H1 (cell line): ENCODE measurements around the gene DCLRE1B. TPM values are rescaled to one million over a fixed set of nuclear protein-coding genes. Genes with fewer than 3 reads are reported as not detected.

Experiments used
- SIX5 ChIP-seq: IDR thresholded peaks from 2 replicates; pipeline ENCODE4 v1.6.1; 2011; ENCODE audit warnings: mild to moderate bottlenecking, low read depth, low read length
- polyA plus RNA-seq, 7 experiments: library from polyadenylated mRNA; depleted of rRNA in 3 of 7; stranded (reverse) in 5 of 7; unstranded in 2 of 7; fragments of >200 nt in 5 of 7; fragments of 200-250 nt in 2 of 7; gene quantifications; 1 replicate in 5 of 7; 2 replicates in 1 of 7; 4 replicates in 1 of 7; pipeline versions ENCODE4 v1.2.1 to v1.2.3, GENCODE V29; 2011 to 2013; ENCODE audit warnings: missing spikeins in 2 of 7, mixed read lengths in 2 of 7
- total RNA-seq: library from RNA; stranded (reverse); fragmentation: NEBNext Ultra II Directional; extraction: Animal tissue kit (Norgen Biotek cat#: 25700); gene quantifications from 2 replicates; pipeline ENCODE4 v1.2.1, GENCODE V29; 2021
- TF ChIP-seq, protein P1 (sequence below): fragments of 300-600 bp; sonication (generic); IDR thresholded peaks from 2 replicates; pipeline ENCODE4 v1.7.1; 2012; ENCODE audit warnings: low read length, moderate library complexity, mild to moderate bottlenecking, inconsistent platforms; ENCODE audit not compliant: insufficient replicate concordance
- TF ChIP-seq, protein P2 (sequence below): IDR thresholded peaks from 2 replicates; pipeline ENCODE4 v1.6.1; 2011; ENCODE audit warnings: low read depth, mild to moderate bottlenecking, low read length; ENCODE audit not compliant: insufficient read depth

The DCLRE1B gene
- total and polyA plus RNA-seq, 2 of the 8 experiments (the other 6 are each of a cell fraction or from before 2014, with no cell fraction given) = 5.5 to 11.0 TPM

DNA sequence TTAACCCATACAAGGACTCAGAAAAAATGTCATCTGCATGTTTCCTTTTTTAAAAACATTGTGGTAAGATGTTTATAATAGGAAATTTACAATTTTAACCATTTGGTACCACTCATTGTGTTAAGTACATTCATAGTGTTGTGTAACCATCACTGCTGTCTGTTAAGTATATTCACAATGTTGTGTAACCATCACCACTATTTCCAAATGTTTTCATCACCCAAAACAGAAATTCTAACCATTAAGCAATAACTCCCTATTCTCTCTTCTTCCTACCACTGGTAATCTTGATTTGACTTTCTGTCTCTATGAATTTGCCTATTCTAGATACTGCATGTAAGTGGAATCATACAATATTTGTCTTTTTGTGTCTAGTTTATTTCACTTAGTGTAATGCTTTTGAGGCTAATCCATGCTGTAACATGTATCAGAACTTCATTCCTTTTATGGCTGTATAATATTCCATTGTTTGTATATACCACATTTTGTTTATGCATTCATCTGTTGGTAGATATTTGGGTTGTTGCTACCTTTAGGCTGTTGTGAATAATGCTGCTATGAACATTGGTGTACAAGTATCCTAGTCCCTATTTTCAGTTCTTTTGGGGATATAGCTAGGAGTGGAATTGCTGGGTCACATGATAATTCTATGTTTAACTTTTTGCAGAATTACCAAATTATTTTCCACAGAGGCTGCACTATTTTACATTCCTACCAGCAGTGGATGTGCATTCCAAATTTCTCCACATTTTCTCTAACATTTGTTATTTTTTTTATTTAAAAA lies 38.1 kb downstream of the DCLRE1B start (continued):
- TF ChIP-seq, protein P1, sequence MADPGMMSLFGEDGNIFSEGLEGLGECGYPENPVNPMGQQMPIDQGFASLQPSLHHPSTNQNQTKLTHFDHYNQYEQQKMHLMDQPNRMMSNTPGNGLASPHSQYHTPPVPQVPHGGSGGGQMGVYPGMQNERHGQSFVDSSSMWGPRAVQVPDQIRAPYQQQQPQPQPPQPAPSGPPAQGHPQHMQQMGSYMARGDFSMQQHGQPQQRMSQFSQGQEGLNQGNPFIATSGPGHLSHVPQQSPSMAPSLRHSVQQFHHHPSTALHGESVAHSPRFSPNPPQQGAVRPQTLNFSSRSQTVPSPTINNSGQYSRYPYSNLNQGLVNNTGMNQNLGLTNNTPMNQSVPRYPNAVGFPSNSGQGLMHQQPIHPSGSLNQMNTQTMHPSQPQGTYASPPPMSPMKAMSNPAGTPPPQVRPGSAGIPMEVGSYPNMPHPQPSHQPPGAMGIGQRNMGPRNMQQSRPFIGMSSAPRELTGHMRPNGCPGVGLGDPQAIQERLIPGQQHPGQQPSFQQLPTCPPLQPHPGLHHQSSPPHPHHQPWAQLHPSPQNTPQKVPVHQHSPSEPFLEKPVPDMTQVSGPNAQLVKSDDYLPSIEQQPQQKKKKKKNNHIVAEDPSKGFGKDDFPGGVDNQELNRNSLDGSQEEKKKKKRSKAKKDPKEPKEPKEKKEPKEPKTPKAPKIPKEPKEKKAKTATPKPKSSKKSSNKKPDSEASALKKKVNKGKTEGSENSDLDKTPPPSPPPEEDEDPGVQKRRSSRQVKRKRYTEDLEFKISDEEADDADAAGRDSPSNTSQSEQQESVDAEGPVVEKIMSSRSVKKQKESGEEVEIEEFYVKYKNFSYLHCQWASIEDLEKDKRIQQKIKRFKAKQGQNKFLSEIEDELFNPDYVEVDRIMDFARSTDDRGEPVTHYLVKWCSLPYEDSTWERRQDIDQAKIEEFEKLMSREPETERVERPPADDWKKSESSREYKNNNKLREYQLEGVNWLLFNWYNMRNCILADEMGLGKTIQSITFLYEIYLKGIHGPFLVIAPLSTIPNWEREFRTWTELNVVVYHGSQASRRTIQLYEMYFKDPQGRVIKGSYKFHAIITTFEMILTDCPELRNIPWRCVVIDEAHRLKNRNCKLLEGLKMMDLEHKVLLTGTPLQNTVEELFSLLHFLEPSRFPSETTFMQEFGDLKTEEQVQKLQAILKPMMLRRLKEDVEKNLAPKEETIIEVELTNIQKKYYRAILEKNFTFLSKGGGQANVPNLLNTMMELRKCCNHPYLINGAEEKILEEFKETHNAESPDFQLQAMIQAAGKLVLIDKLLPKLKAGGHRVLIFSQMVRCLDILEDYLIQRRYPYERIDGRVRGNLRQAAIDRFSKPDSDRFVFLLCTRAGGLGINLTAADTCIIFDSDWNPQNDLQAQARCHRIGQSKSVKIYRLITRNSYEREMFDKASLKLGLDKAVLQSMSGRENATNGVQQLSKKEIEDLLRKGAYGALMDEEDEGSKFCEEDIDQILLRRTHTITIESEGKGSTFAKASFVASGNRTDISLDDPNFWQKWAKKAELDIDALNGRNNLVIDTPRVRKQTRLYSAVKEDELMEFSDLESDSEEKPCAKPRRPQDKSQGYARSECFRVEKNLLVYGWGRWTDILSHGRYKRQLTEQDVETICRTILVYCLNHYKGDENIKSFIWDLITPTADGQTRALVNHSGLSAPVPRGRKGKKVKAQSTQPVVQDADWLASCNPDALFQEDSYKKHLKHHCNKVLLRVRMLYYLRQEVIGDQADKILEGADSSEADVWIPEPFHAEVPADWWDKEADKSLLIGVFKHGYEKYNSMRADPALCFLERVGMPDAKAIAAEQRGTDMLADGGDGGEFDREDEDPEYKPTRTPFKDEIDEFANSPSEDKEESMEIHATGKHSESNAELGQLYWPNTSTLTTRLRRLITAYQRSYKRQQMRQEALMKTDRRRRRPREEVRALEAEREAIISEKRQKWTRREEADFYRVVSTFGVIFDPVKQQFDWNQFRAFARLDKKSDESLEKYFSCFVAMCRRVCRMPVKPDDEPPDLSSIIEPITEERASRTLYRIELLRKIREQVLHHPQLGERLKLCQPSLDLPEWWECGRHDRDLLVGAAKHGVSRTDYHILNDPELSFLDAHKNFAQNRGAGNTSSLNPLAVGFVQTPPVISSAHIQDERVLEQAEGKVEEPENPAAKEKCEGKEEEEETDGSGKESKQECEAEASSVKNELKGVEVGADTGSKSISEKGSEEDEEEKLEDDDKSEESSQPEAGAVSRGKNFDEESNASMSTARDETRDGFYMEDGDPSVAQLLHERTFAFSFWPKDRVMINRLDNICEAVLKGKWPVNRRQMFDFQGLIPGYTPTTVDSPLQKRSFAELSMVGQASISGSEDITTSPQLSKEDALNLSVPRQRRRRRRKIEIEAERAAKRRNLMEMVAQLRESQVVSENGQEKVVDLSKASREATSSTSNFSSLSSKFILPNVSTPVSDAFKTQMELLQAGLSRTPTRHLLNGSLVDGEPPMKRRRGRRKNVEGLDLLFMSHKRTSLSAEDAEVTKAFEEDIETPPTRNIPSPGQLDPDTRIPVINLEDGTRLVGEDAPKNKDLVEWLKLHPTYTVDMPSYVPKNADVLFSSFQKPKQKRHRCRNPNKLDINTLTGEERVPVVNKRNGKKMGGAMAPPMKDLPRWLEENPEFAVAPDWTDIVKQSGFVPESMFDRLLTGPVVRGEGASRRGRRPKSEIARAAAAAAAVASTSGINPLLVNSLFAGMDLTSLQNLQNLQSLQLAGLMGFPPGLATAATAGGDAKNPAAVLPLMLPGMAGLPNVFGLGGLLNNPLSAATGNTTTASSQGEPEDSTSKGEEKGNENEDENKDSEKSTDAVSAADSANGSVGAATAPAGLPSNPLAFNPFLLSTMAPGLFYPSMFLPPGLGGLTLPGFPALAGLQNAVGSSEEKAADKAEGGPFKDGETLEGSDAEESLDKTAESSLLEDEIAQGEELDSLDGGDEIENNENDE = no peak
- TF ChIP-seq, protein P2, sequence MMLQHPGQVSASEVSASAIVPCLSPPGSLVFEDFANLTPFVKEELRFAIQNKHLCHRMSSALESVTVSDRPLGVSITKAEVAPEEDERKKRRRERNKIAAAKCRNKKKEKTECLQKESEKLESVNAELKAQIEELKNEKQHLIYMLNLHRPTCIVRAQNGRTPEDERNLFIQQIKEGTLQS = no peak
- TF ChIP-seq SIX5 = no peak
